HCT116 (cell line): ENCODE measurements around the gene SBNO2.

Experiments used
- ATF3 ChIP-seq: IDR thresholded peaks from 2 replicates; pipeline ENCODE4 v1.6.1; 2012
- CTCF ChIP-seq, 3 experiments: fragments of 200-600 bp in 1 of 3; sonication (generic) in 1 of 3; IDR thresholded peaks in 2 of 3; conservative IDR thresholded peaks in 1 of 3; 2 replicates each; pipeline ENCODE4 v1.5.1; 2012 to 2017; ENCODE audit warnings: low read depth in 2 of 3, low read length in 2 of 3, antibody characterized with exemption in 1 of 3, borderline replicate concordance in 1 of 3, control low read depth in 1 of 3, mild to moderate bottlenecking in 1 of 3, mixed read lengths in 1 of 3, mixed run types in 1 of 3, moderate library complexity in 1 of 3; ENCODE audit not compliant: insufficient read depth in 1 of 3
- POLR2A ChIP-seq: IDR thresholded peaks from 2 replicates; pipeline ENCODE4 v1.7.0; 2011; ENCODE audit warnings: borderline replicate concordance; ENCODE audit not compliant: insufficient read depth, insufficient read length; ENCODE audit errors: extremely low read depth
- REST ChIP-seq: IDR thresholded peaks from 2 replicates; pipeline ENCODE4 v1.6.1; 2012; ENCODE audit warnings: low read depth
- TCF7L2 ChIP-seq: IDR thresholded peaks from 2 replicates; pipeline ENCODE4 v1.7.0; 2011; ENCODE audit warnings: borderline replicate concordance, inconsistent platforms; ENCODE audit not compliant: insufficient read depth, insufficient read length; ENCODE audit errors: extremely low read depth
- YY1 ChIP-seq: IDR thresholded peaks from 2 replicates; pipeline ENCODE4 v1.6.1; 2011; ENCODE audit warnings: low read length, low read depth, moderate library complexity, mild to moderate bottlenecking; ENCODE audit not compliant: insufficient replicate concordance; ENCODE audit errors: extremely low read depth
- ZNF274 ChIP-seq: fragments of 200-500 bp; sonication (Bioruptor generic); IDR thresholded peaks from 2 replicates; pipeline ENCODE4 v1.6.1; 2014; ENCODE audit warnings: mild to moderate bottlenecking, low read depth, low read length, inconsistent platforms

GRCh38 chr19:1061987-1062386, 112.1 kb downstream of the SBNO2 start:
- no peak for TF ChIP-seq ATF3
- TF ChIP-seq CTCF (IDR thresholded peaks at IDR 0.05 in 2 of 3, conservative IDR thresholded peaks at IDR 0.05 in 1 of 3; ENCODE audit: borderline replicate concordance in 1 of 3, insufficient read depth in 1 of 3, low read depth in 2 of 3, low read length in 2 of 3) = no peak
- TF ChIP-seq YY1 = no peak
- TF ChIP-seq ZNF274 = no peak
- TF ChIP-seq POLR2A = no peak
- no peak for TF ChIP-seq TCF7L2
- TF ChIP-seq REST = no peak
